ENCODE data around the gene C9orf152. TPM values are rescaled to one million over a fixed set of nuclear protein-coding genes. Genes with fewer than 3 reads are reported as not detected.
"Not testable (repeated sequence)": the region's sequence is repeated elsewhere in the genome, so short reads cannot be mapped to it uniquely, and the experiment has no call there.

C9orf152 gene
- total RNA-seq, 2 donors from 2014 or later = 72.6 to 80.1 TPM

GRCh38 chr9:110255034-110255462, 47.1 kb upstream of the C9orf152 start:
- intact Hi-C loops (cut with DNase I) = no loop called here
- H3K4me3 ChIP-seq = peak overlapping the region; percentile 92
- peak; percentile 37 for DNase-seq
- TF ChIP-seq CTCF (IDR thresholded peaks at IDR 0.05) = no peak
- no peaks in the 10 kb centered on the region for H3K9me3 ChIP-seq
- peak overlapping the region; percentile 96 for H3K27ac ChIP-seq
- H3K36me3 ChIP-seq = no peaks in the 10 kb centered on the region
- peak overlapping the region; percentile 87 to 99 for H3K9ac ChIP-seq (ENCODE audit: low read depth in 2 of 2, low read length in 2 of 2)
- peaks cover 8% of the 10 kb centered on the region for H3K4me1 ChIP-seq
- H3K27me3 ChIP-seq = no peaks in the 10 kb centered on the region

GRCh38 chr9:110254500-110254899, 46.5 kb upstream of the C9orf152 start:
- no peak for TF ChIP-seq CTCF (IDR thresholded peaks at IDR 0.05)
- peaks cover 8% of the 10 kb centered on the region for H3K4me1 ChIP-seq
- no peaks in the 10 kb centered on the region for H3K27me3 ChIP-seq
- peak overlapping the region in 1 of 2 donors; percentile 87 for H3K9ac ChIP-seq (ENCODE audit: low read depth in 2 of 2, low read length in 2 of 2)
- intact Hi-C loops (cut with DNase I) = no loop called here
- no peak for DNase-seq
- H3K36me3 ChIP-seq = no peaks in the 10 kb centered on the region
- H3K4me3 ChIP-seq = peak overlapping the region; percentile 92
- peak overlapping the region; percentile 96 for H3K27ac ChIP-seq
- no peaks in the 10 kb centered on the region for H3K9me3 ChIP-seq

GRCh38 chr9:110252509-110253139, 44.7 kb upstream of the C9orf152 start:
- no peaks in the 10 kb centered on the region for H3K27me3 ChIP-seq
- no peak for DNase-seq
- H3K9me3 ChIP-seq = no peaks in the 10 kb centered on the region
- no peak overlapping the region for H3K27ac ChIP-seq
- no peaks in the 10 kb centered on the region for H3K36me3 ChIP-seq
- no peak for TF ChIP-seq CTCF (IDR thresholded peaks at IDR 0.05)
- H3K4me1 ChIP-seq = peaks cover under 1% of the 10 kb centered on the region
- H3K9ac ChIP-seq (ENCODE audit: low read depth in 2 of 2, low read length in 2 of 2) = no peak overlapping the region
- no peak overlapping the region for H3K4me3 ChIP-seq
- intact Hi-C loops (cut with DNase I) = no loop called here

- H3K9ac ChIP-seq (ENCODE audit: low read depth in 2 of 2, low read length in 2 of 2); intact Hi-C loops (cut with DNase I); H3K36me3 ChIP-seq; H3K27ac ChIP-seq; H3K4me1 ChIP-seq; H3K4me3 ChIP-seq; H3K9me3 ChIP-seq; H3K27me3 ChIP-seq; DNase-seq: not testable (repeated sequence)
These were observed 43.8 kb upstream of the C9orf152 start for GRCh38 chr9:110251770-110252169.

DNA sequence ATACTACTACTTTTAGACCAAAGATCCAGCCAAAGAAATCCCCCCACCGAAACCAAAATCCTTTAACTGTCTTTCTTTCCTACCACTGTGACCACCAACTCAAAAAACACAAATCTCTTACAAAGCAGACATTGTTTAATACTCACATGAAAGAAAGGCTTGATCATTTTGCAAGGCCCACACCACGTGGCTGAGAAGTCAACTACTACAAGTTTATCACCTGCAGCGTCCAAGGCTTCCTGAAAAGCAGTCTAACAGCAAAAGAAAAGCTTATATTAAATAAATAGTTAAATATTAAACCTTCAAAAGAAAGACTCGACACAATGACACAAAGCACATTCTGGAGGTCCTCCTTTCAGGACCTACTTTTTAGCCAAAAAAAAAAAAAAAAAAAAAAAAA, 43.3 kb upstream of the C9orf152 start:
- DNase-seq = no peak
- no peak overlapping the region for H3K4me3 ChIP-seq
- no peaks in the 10 kb centered on the region for H3K27me3 ChIP-seq
- no peak overlapping the region for H3K9ac ChIP-seq (ENCODE audit: low read depth in 2 of 2, low read length in 2 of 2)
- H3K9me3 ChIP-seq = no peaks in the 10 kb centered on the region
- no peaks in the 10 kb centered on the region for H3K36me3 ChIP-seq
- intact Hi-C loops (cut with DNase I) = no loop called here
- no peak overlapping the region for H3K27ac ChIP-seq
- no peaks in the 10 kb centered on the region for H3K4me1 ChIP-seq
- no peak for TF ChIP-seq CTCF (IDR thresholded peaks at IDR 0.05)

DNA sequence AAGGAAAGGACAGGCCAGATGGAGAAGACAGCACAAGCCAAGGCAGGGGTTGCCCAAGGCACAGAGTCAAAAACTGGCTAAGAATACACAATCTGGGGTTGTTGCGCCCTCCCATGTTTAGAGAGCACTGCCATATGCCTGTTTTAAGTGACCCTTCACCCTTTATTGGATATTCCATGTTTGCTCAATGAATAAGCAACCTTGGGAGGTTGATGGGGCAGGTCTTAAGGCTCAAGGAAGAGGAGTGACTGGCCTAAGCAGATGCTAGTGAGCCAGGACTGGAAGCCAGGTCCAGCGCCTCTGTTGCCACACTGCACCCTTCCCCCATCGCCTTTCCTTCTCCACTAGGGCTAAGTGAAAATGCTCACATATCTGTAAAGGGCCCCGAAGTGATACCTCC, 41.6 kb upstream of the C9orf152 start:
- intact Hi-C loops (cut with DNase I) = no loop called here
- TF ChIP-seq CTCF (IDR thresholded peaks at IDR 0.05) = no peak
- no peaks in the 10 kb centered on the region for H3K36me3 ChIP-seq
- no peaks in the 10 kb centered on the region for H3K9me3 ChIP-seq
- no peak for DNase-seq
- no peak overlapping the region for H3K27ac ChIP-seq
- no peaks in the 10 kb centered on the region for H3K27me3 ChIP-seq
- H3K4me1 ChIP-seq = no peaks in the 10 kb centered on the region
- no peak overlapping the region for H3K9ac ChIP-seq (ENCODE audit: low read depth in 2 of 2, low read length in 2 of 2)
- H3K4me3 ChIP-seq = no peak overlapping the region
